ENCODE results near the gene MAP2K3.

Gene MAP2K3

DNA sequence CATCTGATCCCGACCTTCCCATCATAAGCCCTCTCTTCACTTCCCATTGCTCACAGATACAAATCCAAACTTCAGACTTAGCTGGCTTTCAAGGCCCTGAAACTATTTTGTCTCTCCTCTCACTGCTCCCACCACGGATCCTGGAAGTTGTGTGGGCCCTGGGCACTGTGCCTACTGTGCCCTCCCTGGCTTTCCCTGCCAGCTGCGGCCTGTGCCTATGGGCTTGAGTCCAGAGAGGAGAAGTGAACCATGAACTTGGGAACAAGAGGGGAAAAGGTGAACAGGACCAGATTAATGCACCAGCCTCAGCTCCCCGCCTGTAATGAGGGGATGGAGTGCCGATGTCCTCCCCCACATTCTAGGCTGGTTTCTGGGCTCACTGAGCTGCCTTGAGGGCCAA lies 72.8 kb downstream of the MAP2K3 start:
- DNase-seq (ENCODE audit: low read depth): no peak
- TF ChIP-seq CTCF (IDR thresholded peaks at IDR 0.05; ENCODE audit: low read length, missing control alignments): no peak
- no peak overlapping the region for H3K4me3 ChIP-seq (replicated peaks; ENCODE audit: low read depth, low read length)

DNA sequence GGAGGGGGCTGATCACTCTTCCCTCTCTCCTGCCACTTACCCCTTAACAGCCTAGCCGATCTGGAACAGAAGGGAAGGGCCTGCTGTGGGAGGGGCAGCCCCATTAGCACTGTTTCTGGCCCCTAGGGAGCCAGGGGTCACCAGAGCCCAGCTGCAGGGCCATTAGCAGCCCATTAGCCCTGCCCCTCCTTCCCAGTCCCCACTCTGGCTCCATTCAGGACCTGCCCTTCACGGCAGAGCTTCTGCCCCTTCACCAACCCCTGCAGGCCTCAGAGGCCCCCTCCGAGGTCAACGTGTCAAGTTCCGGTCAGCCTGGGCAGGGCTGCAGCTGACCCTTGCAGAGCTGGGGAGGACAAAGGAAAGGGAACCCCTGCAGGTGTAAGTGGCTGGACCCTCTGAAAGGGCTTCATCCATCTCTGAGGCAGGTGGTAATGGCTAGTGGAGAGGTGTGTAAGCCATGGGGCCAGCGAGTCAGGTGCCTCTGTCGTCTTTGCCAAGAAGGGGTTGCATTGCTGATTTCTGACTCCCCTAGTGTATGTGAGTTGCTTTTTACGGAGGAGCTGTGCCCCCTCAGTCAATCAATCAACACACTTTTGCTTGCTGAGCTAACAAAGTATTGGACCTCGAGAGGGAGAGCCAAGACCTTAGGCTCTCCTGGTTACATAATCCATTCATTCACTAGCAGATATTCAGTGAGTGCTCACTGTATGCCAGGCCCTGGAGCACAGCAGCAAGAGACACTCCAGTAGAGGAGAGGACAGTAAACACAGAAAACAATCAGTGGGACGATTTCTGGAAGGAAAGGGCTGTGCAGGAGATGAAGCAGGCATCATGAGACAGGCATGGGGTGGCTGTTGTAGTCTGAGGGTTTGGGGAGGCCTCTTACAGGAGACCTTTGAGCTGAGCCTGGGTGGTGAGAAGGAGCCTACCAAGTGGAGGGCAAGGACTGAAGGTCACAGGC lies 73.5 kb downstream of the MAP2K3 start:
- no peak for TF ChIP-seq CTCF (IDR thresholded peaks at IDR 0.05; ENCODE audit: low read length, missing control alignments)
- H3K4me3 ChIP-seq (replicated peaks; ENCODE audit: low read depth, low read length): no peak overlapping the region
- no peak for DNase-seq (ENCODE audit: low read depth)

DNA sequence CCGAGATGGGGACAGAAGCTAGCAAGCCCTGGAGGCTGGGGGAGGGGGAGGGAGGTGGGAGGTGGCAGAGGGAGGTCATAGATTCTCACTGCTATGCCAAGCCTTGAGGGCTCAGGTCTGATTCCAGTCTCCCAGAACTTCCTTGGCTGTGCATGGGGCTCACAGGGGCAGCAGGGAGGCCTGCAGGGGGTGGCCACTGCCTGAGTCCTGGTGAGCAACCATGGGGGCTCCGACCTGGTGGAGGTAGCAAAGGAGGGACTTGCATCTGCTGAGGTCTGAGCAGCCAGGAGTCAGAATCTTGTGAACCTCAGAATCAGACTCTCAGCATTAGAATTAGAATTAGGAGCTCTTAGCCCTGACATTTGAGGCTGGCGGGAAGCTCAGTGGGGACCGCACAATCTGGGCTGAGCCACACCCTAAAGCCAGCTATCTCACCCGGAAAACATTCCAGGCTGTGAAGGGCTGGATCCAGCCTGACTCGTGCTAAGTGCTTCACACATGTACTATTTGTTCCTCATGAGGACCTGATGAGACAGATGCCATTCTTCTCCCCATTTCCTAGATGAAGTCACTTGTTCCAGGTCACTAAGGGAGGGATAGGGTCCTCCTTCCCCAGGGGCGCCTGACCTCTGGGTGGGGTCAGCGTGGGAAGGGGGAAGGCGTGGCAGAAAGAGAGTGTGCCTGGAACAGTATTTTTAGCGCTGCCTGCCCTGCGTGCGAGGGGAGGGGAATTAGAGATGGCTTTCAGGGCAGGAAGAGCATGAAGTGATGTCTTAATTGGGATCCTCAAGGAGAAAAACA lies 74.4 kb downstream of the MAP2K3 start:
- no peak for DNase-seq (ENCODE audit: low read depth)
- TF ChIP-seq CTCF (IDR thresholded peaks at IDR 0.05; ENCODE audit: low read length, missing control alignments): no peak

GRCh38 chr17:21359483-21359840 lies 75.0 kb downstream of the MAP2K3 start:
- DNase-seq (ENCODE audit: low read depth): no peak
- TF ChIP-seq CTCF (IDR thresholded peaks at IDR 0.05; ENCODE audit: low read length, missing control alignments): no peak
- H3K4me3 ChIP-seq (replicated peaks; ENCODE audit: low read depth, low read length): no peak overlapping the region

More for the DNA sequence above, 74.4 kb downstream of the MAP2K3 start:
- no peak overlapping the region for H3K4me3 ChIP-seq (replicated peaks; ENCODE audit: low read depth, low read length)

- no peak for DNase-seq (ENCODE audit: low read depth)
- no peak for TF ChIP-seq CTCF (IDR thresholded peaks at IDR 0.05; ENCODE audit: low read length, missing control alignments)
- no peak overlapping the region for H3K4me3 ChIP-seq (replicated peaks; ENCODE audit: low read depth, low read length)
Measured at GRCh38 chr17:21360048-21360447, 75.5 kb downstream of the MAP2K3 start.

DNA sequence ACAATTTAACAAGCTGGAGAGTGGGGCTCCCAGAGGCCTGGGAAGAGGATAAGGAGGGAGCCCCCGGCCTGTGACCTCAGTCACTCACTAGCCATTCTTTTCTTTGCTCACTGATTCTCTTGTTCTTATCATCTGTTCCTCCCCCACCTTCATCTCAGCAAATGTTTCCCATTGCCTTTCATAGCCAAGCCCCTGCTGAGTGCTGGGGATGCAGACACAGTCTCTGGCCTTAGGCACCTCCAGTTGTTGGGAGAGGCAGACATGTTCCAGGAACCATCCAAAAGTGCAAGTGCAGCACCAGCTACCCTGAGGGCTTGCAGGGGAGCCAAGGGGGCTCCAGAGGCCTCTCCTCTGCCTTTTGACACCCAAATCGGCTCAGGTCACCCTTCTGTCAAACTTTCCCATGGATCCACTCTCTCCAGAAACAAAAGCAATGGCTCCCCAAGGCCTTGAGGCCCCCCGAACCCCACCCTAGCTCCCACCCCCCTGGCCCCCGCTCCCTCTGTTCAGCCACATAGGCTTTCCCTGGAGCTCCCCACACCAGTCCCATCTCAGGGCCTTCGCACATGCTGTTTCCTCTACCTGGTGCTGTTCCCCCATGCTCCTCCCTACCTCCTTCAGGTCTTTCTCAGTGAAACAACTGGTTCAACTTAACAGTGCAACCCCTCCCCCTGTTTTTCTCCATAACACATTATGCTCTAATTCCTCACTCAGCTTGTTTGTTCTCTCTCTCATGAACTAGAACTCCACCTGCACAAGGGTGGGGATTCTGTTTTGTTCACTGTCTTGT lies 76.7 kb downstream of the MAP2K3 start:
- no peak overlapping the region for H3K4me3 ChIP-seq (replicated peaks; ENCODE audit: low read depth, low read length)
- no peak for DNase-seq (ENCODE audit: low read depth)
- no peak for TF ChIP-seq CTCF (IDR thresholded peaks at IDR 0.05; ENCODE audit: low read length, missing control alignments)
